Measurements from ENCODE around the gene EFHB.
"Not testable (repeated sequence)": the region's sequence is repeated elsewhere in the genome, so short reads cannot be mapped to it uniquely, and the experiment has no call there.

Gene EFHB

GRCh38 chr3:19899264-19899663 lies 34.8 kb downstream of the EFHB start:
- no peak overlapping the region for H3K4me3 ChIP-seq (ENCODE audit: low read depth, low read length)
- H3K4me1 ChIP-seq, result no peaks in the 10 kb centered on the region
- H3K9me3 ChIP-seq, result no peaks in the 10 kb centered on the region
- no peak for TF ChIP-seq CTCF (IDR thresholded peaks at IDR 0.05; ENCODE audit: low read depth, low read length)
- no peak for DNase-seq
- H3K27me3 ChIP-seq, result no peaks in the 10 kb centered on the region
- H3K36me3 ChIP-seq, result no peaks in the 10 kb centered on the region

- H3K27me3 ChIP-seq, result no peaks in the 10 kb centered on the region
- no peaks in the 10 kb centered on the region for H3K9me3 ChIP-seq
- no peak overlapping the region for H3K4me3 ChIP-seq (ENCODE audit: low read depth, low read length)
- DNase-seq, result no peak
- no peaks in the 10 kb centered on the region for H3K4me1 ChIP-seq
- no peak for TF ChIP-seq CTCF (IDR thresholded peaks at IDR 0.05; ENCODE audit: low read depth, low read length)
- H3K36me3 ChIP-seq, result no peaks in the 10 kb centered on the region
Measured at GRCh38 chr3:19898721-19899120, 35.3 kb downstream of the EFHB start.

- TF ChIP-seq CTCF (IDR thresholded peaks at IDR 0.05; ENCODE audit: low read depth, low read length), result no peak
- H3K4me1 ChIP-seq, result no peaks in the 10 kb centered on the region
- H3K27me3 ChIP-seq, result no peaks in the 10 kb centered on the region
- no peaks in the 10 kb centered on the region for H3K36me3 ChIP-seq
- no peak for DNase-seq
- H3K4me3 ChIP-seq (ENCODE audit: low read depth, low read length), result no peak overlapping the region
- H3K9me3 ChIP-seq, result no peaks in the 10 kb centered on the region
Measured at GRCh38 chr3:19891740-19892139, 42.3 kb downstream of the EFHB start.

GRCh38 chr3:19888428-19889152 lies 45.4 kb downstream of the EFHB start:
- Histone ChIP-seq H3K27me3 (no peaks in the 10 kb centered on the region), H3K9me3 (no peaks in the 10 kb centered on the region), H3K4me1 (no peaks in the 10 kb centered on the region), H3K4me3 (ENCODE audit: low read depth, low read length) (no peak overlapping the region), H3K36me3 (no peaks in the 10 kb centered on the region)
- no peak for DNase-seq
- no peak for TF ChIP-seq CTCF (IDR thresholded peaks at IDR 0.05; ENCODE audit: low read depth, low read length)

- DNase-seq; H3K4me3 ChIP-seq (ENCODE audit: low read depth, low read length); H3K36me3 ChIP-seq; H3K4me1 ChIP-seq; H3K27me3 ChIP-seq; H3K9me3 ChIP-seq: not testable (repeated sequence)
Measured at GRCh38 chr3:19887122-19887521, 46.9 kb downstream of the EFHB start.

GRCh38 chr3:19886404-19886803 lies 47.6 kb downstream of the EFHB start:
- no peak for DNase-seq
- Histone ChIP-seq H3K27me3 (no peaks in the 10 kb centered on the region), H3K9me3 (no peaks in the 10 kb centered on the region), H3K4me1 (no peaks in the 10 kb centered on the region), H3K36me3 (no peaks in the 10 kb centered on the region), H3K4me3 (ENCODE audit: low read depth, low read length) (no peak overlapping the region)
- no peak for TF ChIP-seq CTCF (IDR thresholded peaks at IDR 0.05; ENCODE audit: low read depth, low read length)

Data from BE2C (cell line).